Measurements from ENCODE around the gene ZRSR2.

DNA sequence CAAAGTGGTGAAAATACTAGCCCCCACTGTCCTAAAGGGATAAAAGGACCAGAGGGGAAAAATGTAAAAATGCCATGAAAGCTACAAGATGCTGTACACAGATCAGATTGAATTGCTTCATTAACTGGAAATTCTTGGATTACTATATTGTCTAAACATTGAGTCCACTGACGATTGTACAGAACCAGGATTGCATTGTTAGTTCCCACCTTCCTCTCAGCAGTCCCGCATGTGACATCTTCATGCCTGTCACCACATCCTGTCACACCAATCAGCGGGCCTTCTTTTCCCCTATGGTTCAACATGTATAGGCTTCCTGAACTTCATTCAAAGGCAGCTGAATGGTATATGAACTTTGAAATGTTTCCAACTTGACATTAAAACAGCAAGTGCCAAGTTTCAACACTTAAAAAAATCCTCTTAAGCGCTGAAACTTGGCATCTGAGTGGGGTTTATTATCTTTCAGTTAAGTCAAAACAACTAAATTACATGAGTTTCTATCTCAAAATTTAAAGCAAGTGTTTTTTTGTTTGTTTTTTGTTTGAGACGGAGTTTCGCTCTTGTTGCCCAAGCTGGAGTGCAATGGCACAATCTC is 24.6 kb downstream of the ZRSR2 start:
- TF ChIP-seq, protein P1, sequence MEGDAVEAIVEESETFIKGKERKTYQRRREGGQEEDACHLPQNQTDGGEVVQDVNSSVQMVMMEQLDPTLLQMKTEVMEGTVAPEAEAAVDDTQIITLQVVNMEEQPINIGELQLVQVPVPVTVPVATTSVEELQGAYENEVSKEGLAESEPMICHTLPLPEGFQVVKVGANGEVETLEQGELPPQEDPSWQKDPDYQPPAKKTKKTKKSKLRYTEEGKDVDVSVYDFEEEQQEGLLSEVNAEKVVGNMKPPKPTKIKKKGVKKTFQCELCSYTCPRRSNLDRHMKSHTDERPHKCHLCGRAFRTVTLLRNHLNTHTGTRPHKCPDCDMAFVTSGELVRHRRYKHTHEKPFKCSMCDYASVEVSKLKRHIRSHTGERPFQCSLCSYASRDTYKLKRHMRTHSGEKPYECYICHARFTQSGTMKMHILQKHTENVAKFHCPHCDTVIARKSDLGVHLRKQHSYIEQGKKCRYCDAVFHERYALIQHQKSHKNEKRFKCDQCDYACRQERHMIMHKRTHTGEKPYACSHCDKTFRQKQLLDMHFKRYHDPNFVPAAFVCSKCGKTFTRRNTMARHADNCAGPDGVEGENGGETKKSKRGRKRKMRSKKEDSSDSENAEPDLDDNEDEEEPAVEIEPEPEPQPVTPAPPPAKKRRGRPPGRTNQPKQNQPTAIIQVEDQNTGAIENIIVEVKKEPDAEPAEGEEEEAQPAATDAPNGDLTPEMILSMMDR (conservative IDR thresholded peaks at IDR 0.05 in 1 of 2, IDR thresholded peaks at IDR 0.05 in 1 of 2; ENCODE audit: extremely low read depth in 1 of 2, insufficient read depth in 1 of 2, low read depth in 1 of 2, low read length in 2 of 2), result no peak
- no peak for TF ChIP-seq EZH2 (IDR thresholded peaks at IDR 0.05; ENCODE audit: borderline replicate concordance, low read length)

Measured in mammary epithelial cell (primary cell).